Measurements from ENCODE around the gene CHRNB1.
A peak's percentile ranks its signal among the peaks of the same experiment; 100 is the strongest.

GRCh38 chr17:7470457-7470973 lies 25.7 kb downstream of the CHRNB1 start:
- TF ChIP-seq CTCF (IDR thresholded peaks at IDR 0.05) (peak in 1 of 6 experiments; percentile 20), POLR2A (IDR thresholded peaks at IDR 0.05) (peak in 1 of 2 donors; percentile 15)

Measured in adrenal gland (tissue), 5 donors.